Ishikawa (cell line): ENCODE data around the gene CACNB4.

Source experiments
- CEBPB ChIP-seq: IDR thresholded peaks from 2 replicates; pipeline ENCODE4 v1.6.1; 2012
- EGR1 ChIP-seq: IDR thresholded peaks from 2 replicates; pipeline ENCODE4 v1.6.1; 2012
- EP300 ChIP-seq: IDR thresholded peaks from 2 replicates; pipeline ENCODE4 v1.6.1; 2012; ENCODE audit warnings: borderline replicate concordance
- FOXM1 ChIP-seq: IDR thresholded peaks from 2 replicates; pipeline ENCODE4 v1.6.1; 2012; ENCODE audit warnings: low read depth, borderline replicate concordance
- RAD21 ChIP-seq: IDR thresholded peaks from 2 replicates; pipeline ENCODE4 v1.6.1; 2012; ENCODE audit warnings: low read depth
- REST ChIP-seq: IDR thresholded peaks from 2 replicates; pipeline ENCODE4 v1.6.1; 2012; ENCODE audit warnings: low read depth, mild to moderate bottlenecking
- TCF12 ChIP-seq: IDR thresholded peaks from 2 replicates; pipeline ENCODE4 v1.6.1; 2012; ENCODE audit warnings: low read depth
- ZBTB7A ChIP-seq: IDR thresholded peaks from 2 replicates; pipeline ENCODE4 v1.6.1; 2012; ENCODE audit warnings: low read depth

- TF ChIP-seq EP300 (no peak), TCF12 (no peak), FOXM1 (no peak), CEBPB (no peak), EGR1 (no peak), RAD21 (no peak), REST (no peak), ZBTB7A (no peak)
Measured at GRCh38 chr2:151845884-151846283, 253.0 kb downstream of the CACNB4 start.
